Bone marrow (tissue), 2 donors: ENCODE measurements around the gene SYT17.

ENCODE experiments used
- DNase-seq, 2 donors: peaks; one replicate each; lab custom pipeline; 2025; lab: John Stamatoyannopoulos, UW

Gene SYT17

DNA sequence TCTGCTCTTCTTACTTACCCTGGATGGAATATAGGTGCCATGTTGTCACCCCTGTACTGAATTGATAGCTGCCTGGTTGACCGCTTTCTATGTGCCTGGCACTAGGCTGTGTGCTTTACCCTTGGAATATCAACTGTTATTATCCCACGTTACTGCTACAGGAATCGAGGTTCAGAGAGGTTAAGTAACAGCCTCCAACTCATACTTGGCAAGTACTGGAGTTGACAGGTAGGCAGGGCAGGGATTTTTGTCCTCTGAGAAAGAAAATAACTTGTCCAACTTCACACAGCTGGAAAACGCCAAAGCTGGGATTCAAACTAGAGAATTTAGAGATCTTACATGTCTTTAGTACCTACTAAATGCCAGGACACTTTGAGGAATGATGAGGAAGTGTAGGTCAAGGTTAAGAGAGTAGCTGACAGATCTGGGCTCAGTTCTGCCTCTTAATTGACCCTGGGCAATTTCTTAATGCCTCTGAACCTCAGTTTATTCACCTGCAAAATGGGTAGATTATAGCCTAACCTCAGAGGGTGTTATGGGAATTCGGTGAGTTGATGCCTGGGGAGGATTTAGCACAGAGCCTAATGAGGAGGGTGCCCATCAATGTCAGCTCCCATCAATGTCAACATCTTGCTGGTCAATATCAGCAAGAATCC is 28.5 kb upstream of the SYT17 start:
- DNase-seq, result no peak

DNA sequence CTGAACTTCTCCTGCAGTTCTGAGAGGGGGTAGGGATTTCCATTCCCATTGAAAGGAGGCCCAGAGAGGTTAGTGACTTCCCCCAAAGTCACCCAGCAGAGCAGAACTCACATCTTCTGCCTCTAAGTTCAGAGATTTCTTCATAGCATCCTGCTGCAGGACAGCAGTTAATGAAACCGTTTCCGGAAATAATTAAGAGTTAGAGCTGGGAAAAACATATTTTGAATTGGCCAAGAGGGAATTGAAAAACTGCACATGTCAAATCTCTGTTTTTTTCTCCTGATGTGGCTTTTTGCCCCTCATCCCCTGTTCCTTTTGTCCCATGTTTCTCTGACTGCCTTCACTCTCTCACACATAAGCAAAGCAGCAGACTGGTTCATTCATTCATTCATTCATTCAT is 27.6 kb upstream of the SYT17 start:
- no peak for DNase-seq

DNA sequence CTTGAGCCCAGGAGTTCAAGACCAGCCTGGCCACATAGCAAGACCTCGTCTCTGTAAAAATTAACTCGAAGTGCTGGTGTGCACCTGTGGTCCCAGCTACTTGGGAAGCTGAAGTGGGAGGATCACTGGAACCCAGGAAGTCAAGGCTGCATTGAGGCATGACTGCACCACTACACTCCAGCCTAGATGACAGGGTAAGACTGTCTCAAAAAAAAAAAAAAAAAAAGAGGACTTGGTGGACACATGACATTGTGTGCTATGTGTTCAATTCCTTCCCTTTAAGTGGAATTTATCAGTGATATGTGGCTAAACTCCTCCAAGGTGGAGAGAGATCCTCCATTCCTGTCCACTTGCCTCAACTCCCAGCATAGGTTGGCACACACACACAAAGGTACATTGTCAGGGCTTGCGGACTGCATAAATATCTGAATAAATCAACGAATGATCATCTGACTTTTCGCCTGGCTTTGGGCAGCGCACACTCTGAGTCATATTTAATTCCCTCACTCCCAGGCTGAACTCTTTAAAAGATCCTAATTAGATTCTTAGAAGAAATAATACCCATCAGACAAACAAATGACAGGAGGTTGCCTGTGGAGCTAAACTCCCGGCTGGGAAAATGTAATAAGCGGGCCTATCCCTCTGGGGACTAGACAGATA is 25.0 kb upstream of the SYT17 start:
- DNase-seq, result no peak

DNA sequence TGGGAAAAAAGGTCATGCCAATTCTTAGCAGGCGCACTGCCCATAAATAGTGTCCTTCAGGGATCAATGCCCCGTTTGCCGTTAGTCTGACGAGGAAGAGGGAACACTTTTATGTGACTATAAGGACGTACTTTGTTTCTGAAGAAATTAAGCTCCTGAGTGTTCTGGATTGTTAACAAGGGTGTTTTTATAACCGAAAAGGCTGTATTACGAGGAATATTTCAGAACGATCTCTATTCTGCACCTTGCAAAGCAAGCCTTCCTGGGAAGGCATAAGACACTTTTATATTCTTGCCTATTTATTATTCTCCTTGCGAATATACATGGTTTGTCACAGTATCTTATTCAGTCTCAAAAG is 24.5 kb upstream of the SYT17 start:
- DNase-seq, result no peak

DNA sequence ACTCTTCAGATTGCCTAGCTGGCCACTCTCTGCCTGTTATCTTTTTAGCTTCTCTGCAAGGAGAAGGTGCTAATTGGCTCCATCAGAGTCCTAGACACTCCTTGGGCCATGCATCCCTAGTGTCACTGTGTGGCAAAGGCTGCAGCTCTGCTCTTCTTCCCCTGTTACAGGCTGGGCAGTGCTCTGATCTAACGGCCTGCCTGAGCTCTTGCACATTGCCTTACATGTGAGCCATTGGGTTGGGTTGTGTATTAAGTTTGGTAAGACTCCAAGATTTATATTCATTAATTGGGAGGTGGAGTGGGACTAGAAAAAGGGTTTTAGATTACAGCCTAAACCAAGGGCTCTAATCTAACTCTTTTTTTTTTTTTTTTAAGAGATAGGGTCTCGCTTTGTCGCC is 23.0 kb upstream of the SYT17 start:
- DNase-seq, result no peak

DNA sequence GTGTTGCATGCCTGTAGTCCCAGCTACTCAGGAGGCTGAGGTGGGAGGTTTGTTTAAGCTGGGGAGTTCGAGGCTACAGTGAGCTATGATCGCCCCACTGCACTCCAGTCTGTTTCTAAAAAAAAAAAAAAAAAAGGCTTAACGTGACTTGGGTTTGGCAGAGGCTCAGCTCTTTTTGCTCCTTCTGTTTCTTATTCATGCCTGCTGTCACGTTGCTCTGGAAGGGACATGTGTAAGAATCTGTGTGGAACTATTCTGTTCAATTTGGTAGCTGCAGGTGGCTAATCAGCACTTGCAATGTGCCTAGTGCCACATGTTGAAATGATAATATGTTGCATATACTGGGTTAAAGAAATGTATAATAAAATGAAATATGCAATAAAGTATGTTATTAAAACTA is 20.9 kb upstream of the SYT17 start:
- no peak for DNase-seq

DNA sequence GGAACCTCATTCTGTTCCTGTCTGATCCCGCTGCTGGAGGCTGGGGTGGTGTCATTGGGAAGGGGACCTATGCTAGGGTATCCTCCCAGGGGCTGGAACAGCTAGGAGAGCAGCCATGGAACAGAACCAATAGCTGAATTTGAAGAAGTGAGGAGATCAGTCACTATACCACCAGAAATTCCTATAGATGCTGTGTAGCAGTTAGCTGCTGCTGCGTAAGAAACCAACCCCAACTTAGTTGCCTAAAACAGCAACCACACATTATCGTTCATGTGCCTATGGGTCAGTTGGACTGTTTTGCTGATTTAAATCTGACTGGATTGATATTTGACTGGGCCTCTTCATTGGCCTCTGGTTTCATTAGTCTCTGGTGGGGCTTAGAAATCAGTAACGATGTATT is 20.4 kb upstream of the SYT17 start:
- no peak for DNase-seq

DNA sequence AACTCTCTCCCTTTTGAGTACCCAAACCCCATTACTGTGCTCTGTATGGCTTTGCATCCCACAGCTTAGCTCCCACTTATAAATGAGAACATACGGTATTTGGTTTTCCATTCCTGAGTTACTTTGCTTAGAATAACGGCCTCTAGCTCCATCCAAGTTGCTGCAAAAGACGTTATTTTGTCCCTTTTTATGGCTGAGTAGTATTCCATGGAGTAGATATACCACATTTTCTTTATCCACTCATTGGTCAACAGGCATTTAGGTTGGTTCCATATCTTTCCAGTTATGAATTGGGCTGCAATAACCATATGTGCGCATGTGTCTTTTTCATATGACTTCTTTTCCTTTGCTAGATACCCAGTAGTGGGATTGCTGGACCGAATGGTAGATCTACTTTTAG is 19.9 kb upstream of the SYT17 start:
- no peak for DNase-seq

DNA sequence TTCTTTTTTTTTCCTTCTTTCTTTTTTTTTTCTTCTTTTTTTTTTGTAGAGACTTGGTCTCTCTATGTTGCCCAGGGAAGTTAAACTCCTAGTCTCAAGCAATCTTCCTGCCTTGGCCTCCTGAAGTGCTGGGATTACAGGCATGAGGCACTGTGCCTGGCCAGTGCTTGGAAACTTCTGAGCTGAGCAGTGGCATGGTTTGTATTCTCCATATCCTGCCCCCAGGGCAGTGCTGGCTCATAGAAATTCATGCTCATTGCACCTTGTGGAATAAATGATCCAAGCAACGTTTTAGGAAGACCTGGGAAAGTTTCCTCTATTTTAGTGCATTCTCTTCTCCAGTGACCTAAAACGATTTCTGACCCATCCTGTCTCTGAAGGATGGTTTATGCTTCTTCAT is 16.7 kb upstream of the SYT17 start:
- DNase-seq, result no peak

DNA sequence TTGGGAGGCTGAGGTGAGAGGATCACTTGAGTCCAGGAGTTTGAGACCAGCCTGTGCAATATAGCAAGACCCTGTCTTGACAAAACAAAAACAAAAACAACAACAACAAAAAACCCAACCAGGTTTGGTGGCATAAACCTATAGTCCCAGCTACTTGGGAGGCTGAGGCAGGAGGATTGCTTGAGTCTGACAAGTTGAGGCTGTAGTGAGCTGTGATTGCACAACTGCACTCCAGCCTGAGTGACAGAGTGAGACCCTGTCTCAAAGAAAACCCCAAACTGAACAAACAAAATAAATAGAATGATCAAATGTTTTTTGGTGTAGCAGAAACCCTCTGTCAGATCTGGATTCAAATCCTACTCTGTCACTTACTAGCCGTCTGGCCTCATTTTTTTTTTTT is 16.0 kb upstream of the SYT17 start:
- no peak for DNase-seq

DNA sequence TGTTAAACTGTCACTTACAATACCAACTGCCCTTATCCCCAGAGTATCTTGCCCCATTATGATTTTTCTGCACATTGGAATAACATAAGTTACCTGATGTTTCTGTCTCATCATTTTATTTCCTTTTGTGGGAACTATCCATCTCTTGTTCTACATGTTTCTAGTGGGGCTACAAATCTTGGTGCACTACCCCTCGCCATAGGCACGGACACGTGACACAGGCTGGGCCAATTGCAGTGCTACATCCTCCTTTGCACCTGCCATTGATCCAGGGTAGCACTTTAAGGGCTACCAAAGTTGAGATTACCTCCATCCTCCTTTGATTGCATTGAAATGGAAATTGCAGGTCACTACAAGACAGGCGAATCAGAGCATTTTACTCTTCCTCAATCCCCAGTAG is 14.2 kb upstream of the SYT17 start:
- no peak for DNase-seq

DNA sequence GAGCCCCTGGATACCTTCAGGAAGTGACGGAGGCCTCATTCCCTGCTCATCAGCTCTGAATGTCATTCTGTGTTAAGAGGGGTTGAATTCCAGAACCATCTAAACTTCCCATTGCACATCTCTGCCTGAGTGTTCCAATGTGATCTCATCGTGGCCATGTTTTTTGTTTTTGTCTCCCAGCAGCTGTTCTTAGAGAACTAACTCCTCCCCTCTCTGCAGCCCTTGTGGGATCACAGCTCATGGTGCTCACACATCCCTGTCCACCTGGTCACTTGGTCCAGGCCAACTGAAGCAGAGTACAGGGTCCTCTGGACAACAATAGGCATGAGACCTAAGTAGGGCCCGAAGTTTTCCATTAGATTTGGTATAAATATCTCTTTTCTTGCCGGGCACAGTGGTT is 6.0 kb upstream of the SYT17 start:
- no peak for DNase-seq

DNA sequence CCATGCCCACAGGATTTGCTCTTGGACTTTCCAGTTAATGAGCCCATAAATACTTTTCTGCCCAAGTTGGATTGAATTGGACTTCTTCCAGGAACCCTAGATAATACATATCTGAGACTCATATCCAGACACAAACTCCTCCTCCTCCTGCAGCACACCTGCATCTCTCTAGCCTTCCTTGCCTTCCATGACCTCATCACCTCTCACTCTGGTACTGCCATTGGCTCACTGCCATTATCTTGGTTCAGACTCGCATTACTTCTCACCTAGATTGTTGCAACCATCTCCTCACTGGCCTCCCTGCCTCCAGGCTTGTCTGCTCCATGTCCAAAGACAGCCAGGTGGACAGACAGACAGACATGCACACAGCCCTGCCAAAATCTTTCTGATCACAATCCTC is 4.8 kb upstream of the SYT17 start:
- no peak for DNase-seq

DNA sequence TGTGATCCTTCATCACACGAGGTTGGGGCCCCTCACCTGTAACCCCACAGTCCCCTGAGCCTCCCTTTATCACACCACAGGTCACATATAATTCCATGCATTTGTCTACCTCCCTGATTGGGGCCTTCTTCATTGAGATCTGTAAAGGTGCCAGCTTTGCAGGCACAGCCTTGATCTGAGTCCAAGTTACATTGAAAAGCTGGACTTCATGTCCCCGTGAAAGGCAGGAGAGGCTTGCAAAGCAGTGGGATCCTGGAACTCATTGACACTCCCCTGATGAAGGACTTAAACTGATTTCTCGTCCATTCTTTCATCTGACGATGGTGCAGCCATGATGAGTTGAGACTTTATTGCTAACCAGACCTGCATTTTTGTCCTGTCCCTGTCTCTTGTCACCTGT is 3.8 kb upstream of the SYT17 start:
- DNase-seq, result no peak

DNA sequence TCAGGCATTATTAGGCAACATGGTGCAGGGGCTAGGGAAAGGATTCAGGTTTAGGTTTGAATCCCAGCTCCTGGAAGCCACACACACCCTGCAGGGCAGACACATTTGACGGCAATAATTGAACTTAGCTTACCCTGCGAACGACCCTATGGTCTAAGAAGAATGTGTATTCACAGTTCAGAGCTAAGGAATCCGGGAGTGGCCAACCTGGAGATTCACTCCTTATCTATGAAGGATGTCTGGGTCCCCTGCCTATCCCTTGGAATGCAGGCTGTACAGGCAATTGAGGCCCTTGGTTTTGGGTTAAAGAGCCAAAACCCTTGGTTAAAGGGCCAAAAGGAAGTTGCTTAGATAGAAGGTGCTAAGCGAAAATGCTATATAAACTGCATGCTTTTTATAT is 2.9 kb upstream of the SYT17 start:
- no peak for DNase-seq

DNA sequence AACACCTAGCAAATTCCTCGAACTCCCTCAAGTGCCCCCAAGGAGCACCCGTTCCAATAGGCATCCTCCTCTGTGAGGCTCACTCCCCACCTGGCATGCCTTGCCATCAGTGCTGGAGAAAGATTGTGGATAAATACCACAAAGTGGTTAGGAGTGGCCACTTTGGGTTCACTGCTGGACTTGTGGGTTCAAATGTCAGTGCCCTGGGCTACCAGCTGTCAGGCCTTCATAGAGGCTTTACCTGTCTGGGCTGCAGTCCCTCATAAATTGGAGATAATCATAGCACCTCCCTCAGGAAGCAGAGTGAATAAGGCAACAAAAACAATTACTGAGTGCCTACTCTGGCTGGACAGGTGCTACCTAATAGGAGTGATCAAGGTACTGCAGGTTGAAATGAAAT is 1.5 kb upstream of the SYT17 start:
- DNase-seq, result no peak

DNA sequence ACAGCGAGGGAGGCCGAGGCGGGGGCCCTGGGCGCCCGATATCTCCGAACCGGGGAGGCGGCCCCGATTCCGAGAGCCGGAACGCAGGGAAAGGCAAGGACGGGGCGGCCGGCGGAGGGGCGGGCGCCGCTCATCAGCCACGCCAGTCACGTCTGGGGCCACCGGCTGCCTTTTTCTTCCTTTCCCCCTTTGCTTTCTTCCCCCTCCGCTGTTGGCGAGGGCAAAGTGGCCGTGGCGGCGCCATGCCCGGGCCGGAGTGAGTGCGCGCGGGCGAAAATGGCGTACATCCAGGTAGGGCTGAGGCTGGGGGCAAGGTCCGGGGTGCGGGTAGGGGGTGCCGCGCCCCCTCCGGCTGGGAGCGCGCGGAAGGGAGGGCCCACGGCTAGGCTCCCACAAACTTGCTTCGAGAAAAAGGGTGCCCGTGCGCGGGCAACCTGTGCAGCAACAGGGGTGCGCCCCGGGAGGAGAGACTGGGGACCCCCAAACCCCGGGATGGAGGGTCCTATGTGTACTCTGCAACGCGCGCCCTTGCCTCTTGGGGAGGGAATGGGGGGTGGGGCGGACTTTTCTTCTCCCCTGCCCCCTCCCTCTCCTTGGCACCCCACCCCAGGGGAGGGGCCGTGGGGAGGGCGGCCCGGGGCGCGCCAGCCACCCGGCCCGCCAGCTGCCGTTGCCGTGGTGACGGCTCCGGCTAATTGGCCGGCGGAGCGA is 486 bp downstream of the SYT17 start:
- peak in 1 of 2 donors; percentile 7 for DNase-seq

DNA sequence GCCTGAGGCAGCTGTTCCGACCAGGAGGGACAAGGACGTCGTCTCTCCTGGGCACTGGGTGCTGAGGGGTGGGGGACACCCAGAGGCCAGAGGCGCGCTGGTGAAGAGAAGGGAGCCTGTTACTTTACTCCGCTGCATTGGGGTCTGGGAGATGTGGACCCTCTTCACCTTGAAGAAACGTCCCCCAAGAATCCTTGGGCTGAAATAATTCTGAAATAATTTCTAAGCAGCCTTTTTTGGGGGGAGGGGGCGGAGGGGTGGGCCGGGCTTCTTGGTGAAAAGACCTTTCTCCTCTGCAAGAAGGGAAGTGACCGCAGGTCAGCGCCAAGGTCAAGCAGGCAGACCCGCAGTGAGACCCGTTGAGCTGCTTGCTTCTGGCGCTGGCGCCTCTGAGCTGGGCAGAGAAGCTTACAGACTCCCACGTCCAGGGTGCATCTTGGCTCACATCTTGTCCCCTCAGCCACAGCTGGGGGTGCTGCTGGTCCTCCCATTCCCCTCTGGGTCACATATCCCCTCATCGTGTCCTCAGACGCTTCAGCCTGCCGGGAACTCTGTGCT is 1.1 kb downstream of the SYT17 start:
- no peak for DNase-seq

DNA sequence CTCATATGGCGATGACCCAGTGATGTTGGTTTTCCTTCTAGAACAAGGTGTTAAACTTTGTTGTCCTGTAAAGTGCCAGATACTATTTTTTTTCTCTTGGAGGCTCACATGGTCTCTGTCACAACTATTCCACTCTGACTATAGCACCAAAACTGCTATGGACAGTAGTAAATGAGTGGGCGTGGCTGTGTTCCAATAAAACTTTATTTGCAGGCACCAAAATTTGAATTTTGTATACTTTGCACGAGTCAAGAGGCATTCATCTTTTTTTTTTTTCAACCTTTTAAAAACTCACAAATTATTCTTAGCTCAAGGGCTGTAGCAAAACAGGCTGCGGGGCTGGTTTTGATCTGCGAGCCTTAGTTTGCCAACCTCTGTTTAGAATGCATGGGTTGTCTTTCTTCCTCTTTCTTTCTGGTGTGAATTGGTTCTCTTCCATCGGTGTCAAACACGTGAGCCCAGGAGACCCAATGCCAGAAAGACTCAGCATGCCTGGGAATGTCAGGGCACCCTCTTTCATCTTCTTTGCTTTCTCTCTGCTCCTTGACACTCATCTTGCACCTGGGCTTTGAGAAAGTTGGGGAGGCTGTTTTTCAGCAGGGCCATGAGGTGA is 2.1 kb downstream of the SYT17 start:
- DNase-seq, result no peak

DNA sequence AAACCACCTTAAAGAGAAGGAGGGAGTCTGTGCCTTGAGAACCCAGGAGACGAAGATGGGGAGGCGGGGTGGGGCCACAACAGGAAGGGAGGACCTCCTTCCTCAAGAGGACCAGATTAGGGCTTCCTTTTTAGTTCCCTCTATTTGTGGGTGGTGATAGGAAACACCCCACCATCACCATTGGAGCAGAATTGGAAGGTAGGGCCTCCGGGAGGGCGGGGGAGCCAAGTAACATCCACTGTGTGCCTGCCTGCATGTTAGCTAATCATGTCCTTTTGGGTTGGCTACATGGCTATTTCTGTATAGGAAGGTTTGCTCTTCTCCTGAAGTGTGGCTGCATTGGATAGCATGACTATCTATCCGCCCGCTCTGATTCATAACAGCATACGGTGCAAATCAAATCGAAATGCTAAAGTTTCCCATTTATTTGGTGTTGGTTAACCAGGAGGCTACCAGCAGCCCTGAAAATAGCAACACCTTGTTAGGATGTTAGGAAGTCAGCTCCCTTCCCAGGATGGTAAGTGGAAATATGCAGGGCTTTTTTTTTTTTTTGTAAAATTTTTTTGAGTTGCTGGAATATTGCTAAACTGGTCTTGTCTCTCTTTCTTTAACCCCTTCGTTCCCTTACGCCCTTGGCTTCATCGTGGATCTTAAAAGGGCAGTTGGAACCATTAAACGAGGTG is 4.2 kb downstream of the SYT17 start:
- DNase-seq, result no peak

DNA sequence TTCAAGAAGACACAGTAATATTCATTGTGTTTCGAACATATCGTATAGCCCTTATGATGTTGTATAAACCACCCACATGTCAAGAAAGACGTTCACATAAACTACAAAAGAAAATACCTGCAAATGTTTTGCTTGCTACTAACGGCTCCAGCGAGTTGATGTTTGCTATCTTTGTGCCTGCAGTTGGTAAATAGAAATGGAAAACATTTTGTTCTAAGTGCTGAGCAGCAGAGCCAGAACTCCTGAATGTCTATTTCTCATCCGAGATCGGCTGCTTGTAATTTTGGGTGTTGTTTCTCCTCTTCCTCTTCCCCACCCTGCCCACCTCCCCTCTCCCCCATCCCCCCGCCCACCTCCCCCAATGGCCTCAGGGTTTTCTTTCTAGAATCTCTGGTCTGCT is 5.0 kb downstream of the SYT17 start:
- no peak for DNase-seq

DNA sequence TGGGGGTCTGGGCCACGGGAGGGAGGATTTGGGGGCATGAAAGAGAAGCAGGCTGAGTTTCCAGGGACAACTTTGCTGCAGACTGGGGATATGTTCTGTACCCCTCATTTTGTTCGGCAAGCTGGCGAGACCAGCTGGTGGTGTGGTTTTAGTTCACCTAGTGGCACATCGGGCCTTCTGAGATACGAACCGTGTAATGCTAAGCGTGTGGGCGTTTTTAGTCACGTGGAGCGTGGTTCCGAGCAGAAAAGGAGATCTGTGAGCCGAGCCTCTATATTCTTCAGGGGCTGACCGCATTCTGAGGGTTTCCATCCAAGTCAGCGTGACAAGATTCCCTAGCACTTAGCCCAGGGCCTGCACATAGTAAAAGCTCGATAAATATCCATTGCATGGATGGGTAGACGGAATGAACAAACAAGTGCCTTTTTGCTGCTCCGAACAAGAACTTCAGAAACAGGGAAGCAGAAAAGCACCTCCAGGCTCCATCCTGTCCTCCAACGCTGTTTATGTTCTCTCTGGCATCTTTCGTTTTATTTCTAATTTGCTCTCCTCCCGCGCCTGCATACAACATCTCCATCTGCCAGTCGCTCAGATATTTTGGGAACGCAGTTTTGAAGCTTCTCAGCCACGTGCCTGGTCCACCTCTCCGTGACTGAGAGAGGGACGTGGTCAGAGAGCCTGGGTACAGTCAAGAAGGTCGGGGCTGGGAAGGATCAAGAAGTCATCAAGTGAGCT is 5.8 kb downstream of the SYT17 start:
- DNase-seq, result no peak
